Stimulated activated CD4-positive, alpha-beta T cell treated with anti-CD3 and anti-CD28 coated beads, Interleukin-1b, Interleukin-23, amount 100 ng/mL, for 48 hours (primary cell): Measurements from ENCODE around the gene HNRNPR.
"Not testable (repeated sequence)": the region's sequence is repeated elsewhere in the genome, so short reads cannot be mapped to it uniquely, and the experiment has no call there.

Experiments used
- DNase-seq: peaks from one replicate; pipeline ENCODE4 v3.0.0-alpha.2; 2020

The HNRNPR gene

GRCh38 chr1:23322770-23323169, 21.3 kb downstream of the HNRNPR start:
- DNase-seq, result no peak

DNA sequence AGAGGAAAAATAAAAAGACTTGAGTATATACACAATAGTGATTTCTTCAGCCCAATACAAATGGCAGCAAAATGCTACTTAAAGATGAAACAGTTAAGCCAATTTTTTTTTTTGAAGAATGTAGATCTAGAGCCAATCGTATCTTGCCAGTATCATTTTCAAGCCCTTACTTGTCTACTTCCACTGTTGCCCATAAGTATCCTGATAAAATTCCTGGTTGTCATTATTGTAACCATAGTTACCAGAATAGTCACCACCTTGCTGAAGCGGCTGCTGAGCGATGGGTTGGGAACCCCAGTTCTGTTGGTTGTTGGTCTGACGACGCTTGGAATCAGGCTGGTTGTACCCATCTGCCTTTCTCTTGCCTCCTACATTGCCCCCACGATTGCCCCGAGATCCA, 33.8 kb downstream of the HNRNPR start:
- not testable (repeated sequence) for DNase-seq

DNA sequence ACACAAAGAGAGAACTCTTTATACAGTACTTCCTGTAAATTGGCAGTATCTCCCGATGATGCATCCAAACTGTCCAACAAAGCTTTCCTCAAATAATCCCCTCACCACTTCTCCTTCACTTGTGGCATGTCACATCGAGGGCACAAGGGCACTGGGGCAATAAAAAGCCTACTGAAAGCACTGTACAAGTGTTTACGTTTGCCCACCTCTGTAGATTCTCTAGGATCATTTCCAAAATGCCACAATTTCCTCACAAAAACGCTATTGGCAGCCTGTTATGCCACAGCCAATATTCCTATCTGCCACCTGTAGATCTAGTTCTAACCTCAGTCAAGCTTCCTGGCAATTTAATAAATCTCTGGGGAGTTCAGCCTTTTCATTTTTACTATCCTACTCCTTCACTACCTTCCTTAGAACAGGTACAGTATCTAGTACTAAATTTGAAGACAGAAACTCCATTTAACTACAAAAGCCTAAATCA, 39.9 kb downstream of the HNRNPR start:
- no peak for DNase-seq

GRCh38 chr1:23303524-23303923, 40.6 kb downstream of the HNRNPR start:
- no peak for DNase-seq

DNA sequence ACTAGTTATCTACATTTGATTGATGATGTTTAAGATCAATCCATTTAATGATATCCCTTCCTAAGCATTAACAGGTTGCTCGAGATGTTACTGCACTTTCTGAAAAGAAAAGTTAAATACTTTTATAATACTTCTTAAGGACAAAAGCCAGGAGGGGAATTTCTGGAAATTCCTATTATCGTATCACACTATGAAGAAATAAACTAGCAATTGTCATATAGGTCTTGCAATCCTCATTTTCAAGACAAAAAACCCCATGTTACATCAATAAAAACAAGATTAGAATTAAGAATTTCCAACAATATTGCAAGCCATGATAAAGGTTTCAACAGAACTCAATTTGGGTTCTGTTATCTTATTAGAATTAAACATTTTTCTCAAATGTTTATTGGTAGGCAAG, 47.2 kb downstream of the HNRNPR start:
- DNase-seq, result no peak

DNA sequence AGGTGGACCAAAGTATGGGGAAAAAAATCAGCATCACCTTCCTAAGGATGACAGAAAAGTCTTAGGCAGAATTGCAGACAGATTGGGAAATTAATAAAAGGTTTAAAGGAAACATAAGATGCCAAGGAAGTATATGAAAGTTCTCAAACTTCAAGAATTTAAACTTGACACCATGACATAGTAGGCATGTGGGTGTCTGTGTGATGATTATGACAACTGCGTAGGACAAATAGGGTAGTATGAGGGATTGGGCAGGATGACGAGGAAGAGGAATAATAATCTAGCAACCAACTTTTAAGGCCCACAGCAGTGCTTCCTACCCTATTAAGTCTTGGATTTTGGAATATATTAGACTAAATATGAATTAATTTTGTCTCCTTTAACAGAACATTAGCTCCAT, 52.4 kb downstream of the HNRNPR start:
- DNase-seq, result no peak

GRCh38 chr1:23290836-23291565, 53.1 kb downstream of the HNRNPR start:
- DNase-seq, result no peak

DNA sequence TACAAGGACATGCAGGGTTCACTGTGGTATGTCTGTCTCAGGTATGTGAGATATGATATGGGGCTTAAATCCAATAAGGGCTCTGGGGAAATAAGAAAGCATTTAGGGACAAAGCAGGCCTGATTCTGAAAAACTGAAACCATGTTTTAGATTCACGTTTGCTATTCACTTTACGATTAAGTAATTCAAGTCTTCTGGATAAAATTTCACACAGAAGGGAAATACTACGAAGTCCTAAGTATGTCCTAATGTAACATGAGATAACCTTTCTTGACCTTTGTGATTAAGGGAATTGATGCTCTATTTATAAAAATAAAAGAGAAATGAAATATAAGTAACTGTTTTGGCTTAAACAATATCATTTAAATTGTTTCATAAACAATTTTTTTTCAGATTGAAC, 55.4 kb downstream of the HNRNPR start:
- DNase-seq, result no peak

- DNase-seq, result no peak
These were observed 55.9 kb downstream of the HNRNPR start for GRCh38 chr1:23288201-23288600.

- no peak for DNase-seq
These were observed 57.7 kb downstream of the HNRNPR start for GRCh38 chr1:23286401-23286800.

DNA sequence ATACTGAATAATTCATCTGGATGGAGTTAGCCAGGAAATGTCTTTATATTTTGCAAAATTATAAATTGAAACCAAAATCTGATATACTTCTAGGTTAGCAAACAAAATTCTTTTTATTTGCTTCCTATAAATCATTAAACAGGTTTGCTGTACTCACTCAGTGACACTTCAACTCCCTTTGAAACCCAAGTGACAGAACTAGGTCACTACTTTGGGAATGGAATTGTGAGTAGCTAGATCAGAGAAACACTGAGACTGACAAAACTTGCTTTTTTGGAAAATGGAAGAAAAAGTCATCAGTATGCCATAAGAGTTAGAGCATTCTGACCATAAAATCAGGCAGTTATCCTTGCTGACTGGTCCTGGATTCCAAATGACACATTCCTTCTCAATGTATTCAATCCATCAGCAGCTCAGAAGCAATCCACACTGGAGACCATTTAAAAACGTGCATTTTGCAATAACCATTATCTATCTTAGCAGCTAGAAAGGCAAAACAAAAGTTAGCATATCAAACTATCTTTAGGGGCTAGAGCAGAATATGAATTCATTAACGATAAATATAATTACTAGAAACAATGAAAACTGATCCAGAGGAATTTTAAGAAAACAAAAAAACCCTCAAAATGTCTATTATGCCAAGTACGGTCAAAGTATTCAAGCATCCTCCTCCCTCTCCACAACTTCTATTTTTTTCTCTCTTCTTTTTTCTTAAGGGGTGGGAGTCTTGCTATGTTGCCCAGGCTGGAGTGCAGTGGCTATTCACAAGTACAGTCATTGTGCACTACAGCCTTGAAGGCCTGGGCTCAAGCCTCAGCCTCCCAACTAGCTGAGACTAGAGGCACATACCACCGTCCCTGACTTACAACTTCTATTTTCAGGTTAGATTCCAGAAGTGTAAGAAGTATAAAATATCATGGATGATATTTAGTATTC, 60.1 kb downstream of the HNRNPR start:
- no peak for DNase-seq

DNA sequence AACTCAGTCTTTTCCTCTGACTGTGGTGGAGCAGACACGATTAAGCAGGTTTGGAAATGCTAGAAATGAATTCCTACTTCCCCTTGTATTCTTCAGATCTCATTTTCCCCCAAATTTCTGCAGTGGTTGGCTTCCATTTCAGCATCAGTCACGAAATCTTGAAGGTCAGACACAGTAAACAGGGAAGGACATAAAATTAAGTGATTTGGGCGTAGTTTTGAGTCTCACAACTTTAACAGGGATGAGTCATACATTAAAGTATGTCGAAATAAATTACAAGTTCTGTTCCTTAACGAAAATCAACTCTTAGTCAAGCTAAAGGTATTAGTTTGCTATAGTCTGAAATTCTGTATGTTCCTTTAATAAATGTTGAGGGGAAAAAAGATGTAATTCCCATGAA, 61.1 kb downstream of the HNRNPR start:
- DNase-seq, result no peak

DNA sequence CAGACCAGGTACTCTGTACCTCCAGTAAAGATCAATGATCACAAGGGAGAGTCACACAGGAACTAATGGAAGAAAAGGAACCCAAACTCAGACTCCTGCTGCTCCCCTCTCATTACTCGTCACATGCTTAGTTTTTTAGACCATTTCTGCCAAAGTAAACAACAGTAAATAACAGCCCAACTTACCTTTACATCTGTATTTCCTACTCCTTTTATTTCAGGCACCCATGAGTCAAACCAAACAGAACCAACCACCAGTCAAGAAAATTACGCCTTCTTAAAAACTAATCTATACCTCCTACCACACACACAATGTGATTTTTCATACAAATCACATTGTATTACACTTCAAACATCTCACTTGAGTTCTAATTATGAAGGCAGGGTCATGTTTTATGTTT, 65.4 kb downstream of the HNRNPR start:
- no peak for DNase-seq

DNA sequence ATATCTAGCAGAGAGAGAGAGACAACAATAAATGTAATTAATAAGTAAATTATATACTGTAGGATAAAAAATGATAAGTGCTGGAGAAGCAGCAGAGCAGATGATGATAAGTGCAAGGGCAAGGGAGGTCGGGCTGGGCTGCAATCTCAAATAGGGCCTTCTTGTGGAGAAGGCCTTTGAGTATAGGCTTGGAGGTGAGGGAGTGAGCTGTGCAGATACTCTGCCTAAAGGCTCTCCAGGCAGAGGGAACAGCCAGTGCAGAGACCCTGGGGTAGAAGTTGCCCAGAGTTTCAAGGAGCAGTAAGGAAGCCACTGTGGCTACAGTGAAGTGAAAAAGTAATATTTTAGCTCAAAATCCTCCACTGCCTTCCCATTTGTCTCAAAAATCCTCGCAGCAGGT, 67.6 kb downstream of the HNRNPR start:
- DNase-seq, result no peak

DNA sequence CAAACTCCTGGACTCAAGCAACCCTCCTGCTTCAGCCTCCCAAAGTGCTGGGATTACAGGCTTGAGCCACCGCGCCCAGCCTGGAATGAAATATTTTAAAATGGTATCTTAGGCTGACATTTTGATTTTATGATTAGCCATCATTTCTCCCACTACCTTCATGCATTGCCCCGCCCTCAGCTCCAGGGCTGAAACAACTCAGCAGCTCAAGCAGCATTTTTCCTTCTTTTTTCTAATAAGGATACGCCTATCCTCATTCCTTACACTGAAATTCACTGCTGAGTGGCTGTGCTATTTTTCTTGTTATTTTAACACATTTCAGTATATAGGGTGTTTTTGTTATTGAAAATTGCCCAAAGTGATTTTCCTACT, 70.0 kb downstream of the HNRNPR start:
- no peak for DNase-seq

DNA sequence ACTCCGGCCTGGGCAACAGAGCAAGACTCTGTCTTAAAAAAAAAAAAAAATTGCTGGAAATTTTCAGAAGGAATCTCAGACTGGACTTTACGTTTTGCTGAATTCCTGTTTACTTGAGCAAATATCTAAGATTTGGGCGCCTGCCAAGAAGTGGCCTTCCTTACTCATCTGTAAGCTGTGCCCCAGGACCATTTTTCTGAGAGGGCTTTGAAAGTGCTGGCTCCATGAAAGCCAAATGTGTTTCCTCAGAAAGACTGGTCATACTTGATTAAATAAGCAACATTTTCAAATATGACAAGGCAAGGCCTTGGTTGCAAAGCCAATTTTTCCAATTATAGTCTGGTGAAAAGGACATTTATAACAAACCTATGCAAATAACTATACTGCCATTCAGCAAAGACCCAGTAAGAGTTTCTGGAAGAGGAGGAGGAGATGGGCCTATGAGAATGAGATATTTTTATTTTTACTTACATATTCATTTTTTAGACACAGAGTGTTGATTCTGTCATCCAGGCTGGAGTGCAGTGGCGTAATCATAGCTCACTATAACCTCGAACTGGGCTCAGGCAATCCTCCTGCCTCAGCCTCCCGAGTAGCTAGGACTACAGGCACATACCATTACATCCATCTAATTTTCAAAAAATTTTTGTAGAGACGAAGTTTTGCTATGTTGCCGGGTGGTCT, 70.5 kb downstream of the HNRNPR start:
- DNase-seq, result no peak

- no peak for DNase-seq
These were observed 80.7 kb downstream of the HNRNPR start for GRCh38 chr1:23263380-23263887.

GRCh38 chr1:23258082-23258481, 86.0 kb downstream of the HNRNPR start:
- not testable (repeated sequence) for DNase-seq

DNA sequence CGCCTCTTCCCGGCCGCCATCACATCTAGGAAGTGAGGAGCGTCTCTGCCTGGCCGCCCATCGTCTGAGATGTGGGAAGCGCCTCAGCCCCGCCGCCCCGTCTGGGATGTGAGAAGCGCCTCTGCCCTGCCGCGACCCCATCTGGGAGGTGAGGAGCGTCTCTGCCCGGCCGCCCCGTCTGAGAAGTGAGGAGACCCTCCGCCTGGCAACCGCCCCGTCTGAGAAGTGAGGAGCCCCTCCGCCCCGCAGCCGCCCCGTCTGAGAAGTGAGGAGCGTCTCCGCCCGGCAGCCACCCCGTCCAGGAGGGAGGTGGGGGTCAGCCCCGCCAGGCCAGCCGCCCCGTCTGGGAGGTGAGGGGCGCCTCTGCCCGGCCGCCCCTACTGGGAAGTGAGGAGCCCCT, 86.7 kb downstream of the HNRNPR start:
- not testable (repeated sequence) for DNase-seq
